H1 (cell line): ENCODE results near the gene VMO1. TPM values are rescaled to one million over a fixed set of nuclear protein-coding genes. Genes with fewer than 3 reads are reported as not detected.

Experiments
- JUN ChIP-seq: IDR thresholded peaks from 2 replicates; pipeline ENCODE4 v1.6.1; 2011; ENCODE audit warnings: low read depth, mild to moderate bottlenecking, improper control_type of control experiment, low read length
- KDM1A ChIP-seq: fragments of 200-600, 300-600 bp; sonication (generic); IDR thresholded peaks from 2 replicates; pipeline ENCODE4 v1.7.1; 2016; ENCODE audit warnings: mild to moderate bottlenecking, low read length, borderline replicate concordance
- NANOG ChIP-seq: IDR thresholded peaks from 2 replicates; pipeline ENCODE4 v1.6.1; 2011; ENCODE audit warnings: low read length, low read depth, mild to moderate bottlenecking, inconsistent platforms; ENCODE audit not compliant: insufficient read depth, poor library complexity, severe bottlenecking
- RXRA ChIP-seq: IDR thresholded peaks from 2 replicates; pipeline ENCODE4 v1.6.1; 2011; ENCODE audit warnings: low read depth, mild to moderate bottlenecking, low read length, moderate library complexity; ENCODE audit not compliant: insufficient read depth
- SUZ12 ChIP-seq: fragments of 200-600 bp; sonication (generic); IDR thresholded peaks from 2 replicates; pipeline ENCODE4 v1.6.1; 2012; ENCODE audit warnings: mild to moderate bottlenecking, inconsistent platforms, low read length, moderate library complexity, mixed read lengths
- polyA plus RNA-seq, 7 experiments: library from polyadenylated mRNA; depleted of rRNA in 3 of 7; stranded (reverse) in 5 of 7; unstranded in 2 of 7; fragments of >200 nt in 5 of 7; fragments of 200-250 nt in 2 of 7; gene quantifications; 1 replicate in 5 of 7; 2 replicates in 1 of 7; 4 replicates in 1 of 7; pipeline versions ENCODE4 v1.2.1 to v1.2.3, GENCODE V29; 2011 to 2013; ENCODE audit warnings: missing spikeins in 2 of 7, mixed read lengths in 2 of 7
- total RNA-seq: library from RNA; stranded (reverse); fragmentation: NEBNext Ultra II Directional; extraction: Animal tissue kit (Norgen Biotek cat#: 25700); gene quantifications from 2 replicates; pipeline ENCODE4 v1.2.1, GENCODE V29; 2021

Gene VMO1
- total and polyA plus RNA-seq, 2 of the 8 experiments (the other 6 are each of a cell fraction or from before 2014, with no cell fraction given), result 0.30 TPM; not detected in 1

GRCh38 chr17:4768298-4768697, 17.9 kb downstream of the VMO1 start (continued):
- TF ChIP-seq RXRA (no peak), KDM1A (no peak), NANOG (no peak), SUZ12 (no peak), JUN (no peak)
